ENCODE data around the gene PLAC8L1.

PLAC8L1 gene

GRCh38 chr5:146079695-146080373 lies 25.5 kb downstream of the PLAC8L1 start:
- no peak for DNase-seq (ENCODE audit: low spot score)

- no peak for DNase-seq (ENCODE audit: low spot score)
Measured at GRCh38 chr5:146078566-146078965, 26.8 kb downstream of the PLAC8L1 start.

GRCh38 chr5:146076455-146076854 lies 28.9 kb downstream of the PLAC8L1 start:
- no peak for DNase-seq (ENCODE audit: low spot score)

- DNase-seq (ENCODE audit: low spot score), result no peak
Measured at GRCh38 chr5:146076028-146076427, 29.3 kb downstream of the PLAC8L1 start.

GRCh38 chr5:146073239-146073900 lies 32.0 kb downstream of the PLAC8L1 start:
- DNase-seq (ENCODE audit: low spot score), result no peak

GRCh38 chr5:146072595-146072994 lies 32.8 kb downstream of the PLAC8L1 start:
- DNase-seq (ENCODE audit: low spot score), result no peak

- no peak for DNase-seq (ENCODE audit: low spot score)
Measured at GRCh38 chr5:146071171-146071570, 34.2 kb downstream of the PLAC8L1 start.

- DNase-seq (ENCODE audit: low spot score), result no peak
Measured at GRCh38 chr5:146070746-146071145, 34.6 kb downstream of the PLAC8L1 start.

GRCh38 chr5:146069780-146070099 lies 35.6 kb downstream of the PLAC8L1 start:
- DNase-seq (ENCODE audit: low spot score), result no peak

- DNase-seq (ENCODE audit: low spot score), result no peak
Measured at GRCh38 chr5:146068977-146069779, 36.2 kb downstream of the PLAC8L1 start.

GRCh38 chr5:146068206-146068605 lies 37.2 kb downstream of the PLAC8L1 start:
- no peak for DNase-seq (ENCODE audit: low spot score)

- no peak for DNase-seq (ENCODE audit: low spot score)
Measured at GRCh38 chr5:146066968-146067367, 38.4 kb downstream of the PLAC8L1 start.

GRCh38 chr5:146060221-146060585 lies 45.2 kb downstream of the PLAC8L1 start:
- DNase-seq (ENCODE audit: low spot score), result no peak

- no peak for DNase-seq (ENCODE audit: low spot score)
Measured at GRCh38 chr5:146059460-146060220, 45.7 kb downstream of the PLAC8L1 start.

GRCh38 chr5:146055432-146055831 lies 49.9 kb downstream of the PLAC8L1 start:
- DNase-seq (ENCODE audit: low spot score), result no peak

- no peak for DNase-seq (ENCODE audit: low spot score)
Measured at GRCh38 chr5:146052780-146053179, 52.6 kb downstream of the PLAC8L1 start.

GRCh38 chr5:146051678-146052077 lies 53.7 kb downstream of the PLAC8L1 start:
- no peak for DNase-seq (ENCODE audit: low spot score)

- no peak for DNase-seq (ENCODE audit: low spot score)
Measured at GRCh38 chr5:146050086-146050485, 55.3 kb downstream of the PLAC8L1 start.

GRCh38 chr5:146049704-146050026 lies 55.7 kb downstream of the PLAC8L1 start:
- DNase-seq (ENCODE audit: low spot score), result no peak

GRCh38 chr5:146048994-146049703 lies 56.2 kb downstream of the PLAC8L1 start:
- DNase-seq (ENCODE audit: low spot score), result peak; percentile 75

GRCh38 chr5:146047396-146047795 lies 58.0 kb downstream of the PLAC8L1 start:
- DNase-seq (ENCODE audit: low spot score), result no peak

- DNase-seq (ENCODE audit: low spot score), result no peak
Measured at GRCh38 chr5:146043722-146044121, 61.7 kb downstream of the PLAC8L1 start.
